ENCODE results near the gene FADS3.

The FADS3 gene

DNA sequence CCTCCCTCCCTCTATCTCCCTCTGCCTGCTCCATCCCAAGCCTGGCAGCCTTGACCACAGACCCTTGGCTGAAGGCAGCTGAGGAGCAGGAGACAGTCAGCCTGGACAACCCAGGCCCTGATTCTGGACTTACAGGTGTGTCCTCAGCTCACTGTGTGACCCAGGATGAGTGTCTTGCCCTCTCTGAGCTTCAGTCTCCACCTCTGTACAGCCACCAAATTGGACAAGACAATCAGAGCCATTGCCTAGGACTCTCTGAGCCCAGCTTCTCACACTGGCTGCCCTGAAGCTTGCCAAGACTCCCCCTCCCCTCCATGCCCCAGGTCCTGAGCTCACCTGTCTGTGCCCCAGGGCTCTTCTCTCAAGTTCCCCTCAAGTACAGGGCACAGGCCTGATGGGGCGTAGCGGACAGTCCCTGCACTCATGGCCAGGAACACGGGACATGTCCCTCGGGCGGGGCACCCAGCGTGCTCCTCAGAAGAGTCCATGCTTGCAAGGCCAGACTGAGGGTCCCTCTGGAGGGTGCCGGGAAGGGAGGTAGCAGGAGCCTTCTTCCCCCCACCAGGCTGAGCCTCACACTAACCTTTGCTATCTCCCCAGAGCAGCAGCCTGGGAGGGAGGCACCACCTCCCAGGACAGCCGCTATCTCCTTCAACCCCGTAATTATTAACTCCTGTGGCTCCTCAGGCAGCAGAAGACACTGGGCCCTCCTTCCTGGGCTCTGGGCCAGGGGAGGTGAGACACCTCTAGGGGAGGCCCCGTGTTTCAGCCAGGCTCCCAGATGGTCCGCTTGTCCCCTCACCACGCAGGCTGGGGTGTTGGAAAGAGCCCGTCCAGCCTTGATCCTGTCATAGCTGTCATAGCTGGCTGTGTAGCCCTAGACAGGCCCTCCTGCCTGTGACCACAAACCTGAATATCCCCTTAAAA, 28.6 kb upstream of the FADS3 start:
- H3K4me3 ChIP-seq (ENCODE audit: low read depth, low read length): no peak overlapping the region

GRCh38 chr11:61918938-61919704, 27.8 kb upstream of the FADS3 start:
- no peak overlapping the region for H3K4me3 ChIP-seq (ENCODE audit: low read depth, low read length)
- no peak for DNase-seq (ENCODE audit: low read depth, low spot score)
- TF ChIP-seq, protein P1, sequence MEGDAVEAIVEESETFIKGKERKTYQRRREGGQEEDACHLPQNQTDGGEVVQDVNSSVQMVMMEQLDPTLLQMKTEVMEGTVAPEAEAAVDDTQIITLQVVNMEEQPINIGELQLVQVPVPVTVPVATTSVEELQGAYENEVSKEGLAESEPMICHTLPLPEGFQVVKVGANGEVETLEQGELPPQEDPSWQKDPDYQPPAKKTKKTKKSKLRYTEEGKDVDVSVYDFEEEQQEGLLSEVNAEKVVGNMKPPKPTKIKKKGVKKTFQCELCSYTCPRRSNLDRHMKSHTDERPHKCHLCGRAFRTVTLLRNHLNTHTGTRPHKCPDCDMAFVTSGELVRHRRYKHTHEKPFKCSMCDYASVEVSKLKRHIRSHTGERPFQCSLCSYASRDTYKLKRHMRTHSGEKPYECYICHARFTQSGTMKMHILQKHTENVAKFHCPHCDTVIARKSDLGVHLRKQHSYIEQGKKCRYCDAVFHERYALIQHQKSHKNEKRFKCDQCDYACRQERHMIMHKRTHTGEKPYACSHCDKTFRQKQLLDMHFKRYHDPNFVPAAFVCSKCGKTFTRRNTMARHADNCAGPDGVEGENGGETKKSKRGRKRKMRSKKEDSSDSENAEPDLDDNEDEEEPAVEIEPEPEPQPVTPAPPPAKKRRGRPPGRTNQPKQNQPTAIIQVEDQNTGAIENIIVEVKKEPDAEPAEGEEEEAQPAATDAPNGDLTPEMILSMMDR (IDR thresholded peaks at IDR 0.05; ENCODE audit: low read depth, low read length): no peak
- in situ Hi-C loops (cut with HindIII; ENCODE audit: low sequenced_read_pairs): no loop called here

More for the DNA sequence above, 28.6 kb upstream of the FADS3 start:
- in situ Hi-C loops (cut with HindIII; ENCODE audit: low sequenced_read_pairs): no loop called here
- DNase-seq (ENCODE audit: low read depth, low spot score): no peak
- TF ChIP-seq, protein P1 (IDR thresholded peaks at IDR 0.05; ENCODE audit: low read depth, low read length): no peak

GRCh38 chr11:61918251-61918937, 27.0 kb upstream of the FADS3 start:
- TF ChIP-seq, protein P1 (IDR thresholded peaks at IDR 0.05; ENCODE audit: low read depth, low read length): no peak
- in situ Hi-C loops (cut with HindIII; ENCODE audit: low sequenced_read_pairs): no loop called here
- no peak for DNase-seq (ENCODE audit: low read depth, low spot score)
- H3K4me3 ChIP-seq (ENCODE audit: low read depth, low read length): no peak overlapping the region

- peak within 1 kb of the TSS; percentile 36 for H3K4me3 ChIP-seq (ENCODE audit: low read depth, low read length)
- in situ Hi-C loops (cut with HindIII; ENCODE audit: low sequenced_read_pairs): no loop called here
- DNase-seq (ENCODE audit: low read depth, low spot score): no peak
- TF ChIP-seq, protein P1 (IDR thresholded peaks at IDR 0.05; ENCODE audit: low read depth, low read length): no peak
Observed at GRCh38 chr11:61917334-61918109, 26.2 kb upstream of the FADS3 start, which contains the start of gene RAB3IL1. RAB3IL1 (minus strand) TSS chr11:61917566; CDS start chr11:61917367, 199 bp downstream.

DNA sequence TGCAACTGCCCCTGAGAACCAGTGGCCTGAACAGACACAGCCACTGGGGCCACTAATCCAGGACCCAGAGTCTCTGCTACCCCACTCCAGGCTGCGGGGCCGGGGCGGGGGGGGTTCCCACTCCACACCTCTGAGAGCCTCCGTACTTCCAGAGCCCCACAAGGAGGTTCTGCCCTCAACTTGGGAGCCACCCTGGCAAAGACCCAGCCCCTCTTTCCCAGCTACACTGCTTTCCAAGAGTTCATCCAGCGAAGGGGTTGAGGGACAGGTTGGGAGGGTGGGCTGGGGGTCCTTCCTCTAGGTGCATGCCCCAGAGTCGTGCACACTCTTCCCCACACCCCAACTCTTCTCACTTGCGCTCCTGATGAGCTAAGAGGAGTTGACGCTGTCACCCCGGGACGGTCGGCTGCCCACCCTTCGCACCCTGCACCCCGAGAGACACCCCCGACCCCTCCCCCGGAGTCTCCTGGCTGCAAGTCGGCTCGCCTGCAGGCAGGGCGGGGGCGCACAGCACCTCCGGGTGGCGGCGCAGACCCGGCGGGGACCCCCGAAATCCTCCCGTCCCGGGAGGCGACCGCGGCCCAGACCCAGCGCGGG, 25.5 kb upstream of the FADS3 start:
- DNase-seq (ENCODE audit: low read depth, low spot score): no peak
- H3K4me3 ChIP-seq (ENCODE audit: low read depth, low read length): peak overlapping the region; percentile 36
- in situ Hi-C loops (cut with HindIII; ENCODE audit: low sequenced_read_pairs): no loop called here

More for the DNA sequence above, 25.5 kb upstream of the FADS3 start:
- TF ChIP-seq, protein P1 (IDR thresholded peaks at IDR 0.05; ENCODE audit: low read depth, low read length): no peak
